Measurements from ENCODE around the gene TTC39A. TPM values are rescaled to one million over a fixed set of nuclear protein-coding genes. Genes with fewer than 3 reads are reported as not detected.

Gene TTC39A
- total RNA-seq = 8.1 and 15.2 TPM in 2 replicates

GRCh38 chr1:51330331-51331201 lies at the start of gene TTC39A:
TTC39A (minus strand) TSS chr1:51330562; CDS start chr1:51330477, 85 bp downstream.

Other genes starting within 250 kb of the TTC39A start
- not detected in 2 replicates for gene C1orf185, start 228.3 kb downstream of the TTC39A start, total RNA-seq
- 77.6 and 79.1 TPM in 2 replicates for gene RNF11, start 94.3 kb downstream of the TTC39A start, total RNA-seq
- gene EPS15, start 188.7 kb upstream of the TTC39A start, total RNA-seq = 38.3 and 43.1 TPM in 2 replicates

Measured in tracheal epithelial cell (primary cell).